ENCODE measurements around the gene SRSF10. TPM values are rescaled to one million over a fixed set of nuclear protein-coding genes. Genes with fewer than 3 reads are reported as not detected.

SRSF10 gene
- total and polyA plus RNA-seq, 2 of the 8 experiments (the other 6 are each of a cell fraction or from before 2014, with no cell fraction given), result 155 to 194 TPM

DNA sequence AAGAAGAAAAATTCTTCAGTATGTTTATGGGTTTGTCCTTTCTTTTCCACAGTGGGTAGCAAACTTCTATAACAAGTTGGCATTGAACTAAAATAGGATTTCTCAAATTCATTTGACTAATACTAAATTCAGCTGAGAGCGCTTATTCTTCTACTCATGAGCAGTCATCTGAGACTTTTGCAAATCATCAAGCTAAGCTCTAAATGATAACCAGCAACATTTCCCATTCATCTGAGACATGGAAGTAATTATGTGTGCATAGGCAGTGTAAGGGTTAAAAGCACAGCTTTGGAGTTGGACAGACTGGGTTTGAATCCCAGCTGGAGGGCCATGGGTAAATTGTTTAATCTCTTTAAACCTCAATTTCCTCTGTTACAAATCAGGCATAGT lies 48.6 kb downstream of the SRSF10 start:
- Histone ChIP-seq H3K9ac (replicated peaks in 1 of 4; ENCODE audit: extremely low read depth in 1 of 4, low read depth in 3 of 4, low read length in 3 of 4) (no peak overlapping the region), H2BK15ac (ENCODE audit: low read length) (no peak overlapping the region), H2AFZ (ENCODE audit: low read length) (no peak overlapping the region), H4K20me1 (replicated peaks in 1 of 2; ENCODE audit: control insufficient read depth in 1 of 2, insufficient read depth in 2 of 2, low read length in 2 of 2) (no peaks in the 10 kb centered on the region), H3K4me1 (replicated peaks in 1 of 4; ENCODE audit: control insufficient read depth in 3 of 4, insufficient read depth in 4 of 4, low read length in 3 of 4) (no peaks in the 10 kb centered on the region; a peak in 1 of 7 replicates), H3K23me2 (ENCODE audit: low read depth, low read length) (no peaks in the 10 kb centered on the region), H3K4ac (replicated peaks; ENCODE audit: insufficient read length, low read depth, low read length) (no peak overlapping the region), H2AK5ac (ENCODE audit: low read depth, low read length) (no peak overlapping the region), H3K18ac (ENCODE audit: extremely low read depth, low read length) (no peak overlapping the region), H2BK20ac (ENCODE audit: low read length) (no peak overlapping the region), H4K91ac (replicated peaks; ENCODE audit: insufficient read length, low read length) (no peak overlapping the region), H4K5ac (ENCODE audit: insufficient read length, low read depth, low read length) (no peak overlapping the region), H2BK12ac (ENCODE audit: low read depth, low read length) (no peak overlapping the region), H3K9me3 (ENCODE audit: insufficient read depth in 2 of 2, low read depth in 1 of 2, low read length in 1 of 2) (peaks cover 0 to 6% of the 10 kb centered on the region in 2 experiments; a peak in 1 of 4 replicates), H3K27ac (ENCODE audit: low read depth, low read length) (no peak overlapping the region), H2BK120ac (replicated peaks; ENCODE audit: low read depth, low read length) (no peak overlapping the region), H3K4me3 (ENCODE audit: extremely low read depth in 1 of 4, insufficient read depth in 2 of 4, low read depth in 3 of 4, low read length in 4 of 4) (no peak overlapping the region), H3K4me2 (ENCODE audit: insufficient read depth in 1 of 2, low read depth in 2 of 2, low read length in 2 of 2) (no peak overlapping the region), H3K36me3 (ENCODE audit: control insufficient read depth in 2 of 4, insufficient read depth in 4 of 4, low read length in 3 of 4) (no peaks in the 10 kb centered on the region; a peak in 1 of 8 replicates), H3K79me1 (ENCODE audit: low read depth, low read length) (no peaks in the 10 kb centered on the region), H3K23ac (ENCODE audit: insufficient read length) (no peak overlapping the region), H2BK5ac (ENCODE audit: low read depth, low read length) (no peak overlapping the region), H3K79me2 (ENCODE audit: control insufficient read depth in 1 of 2, insufficient read depth in 2 of 2, low read length in 2 of 2) (no peaks in the 10 kb centered on the region), H4K8ac (ENCODE audit: extremely low read depth, insufficient read depth, low read length) (no peak overlapping the region), H3K56ac (replicated peaks; ENCODE audit: insufficient read length, low read depth, low read length) (no peak overlapping the region), H3K27me3 (replicated peaks in 1 of 4; ENCODE audit: control insufficient read depth in 3 of 4, extremely low read depth in 1 of 4, insufficient read depth in 3 of 4, low read length in 3 of 4) (no peaks in the 10 kb centered on the region), H3K14ac (ENCODE audit: insufficient read length) (no peak overlapping the region)
- DNase-seq (ENCODE audit: low read depth in 1 of 2, low spot score in 2 of 2) (no peak), FAIRE-seq (no peak)
- ChIA-PET CTCF (ENCODE audit: partially characterized antibody) (interaction anchor here (0.6 to 2.5 kb wide), 3 partner anchors 18 to 124 kb away, joined by 3 to 8 read pairs (median 3); no protein-coding TSS in a partner anchor), POLR2A (ENCODE audit: partially characterized antibody) (interaction anchor here (1.1 to 2.0 kb wide), 4 partner anchors 13 to 219 kb away, joined by 3 to 7 read pairs (median 4); partner anchors contain the start of gene SRSF10)
- TF ChIP-seq TBP (IDR thresholded peaks at IDR 0.05; ENCODE audit: low read depth, low read length) (no peak), RFX5 (IDR thresholded peaks at IDR 0.05; ENCODE audit: borderline replicate concordance, low read depth, low read length) (no peak)
- WGBS, 2 experiments (ENCODE audit: extremely low coverage in 1 of 2, insufficient coverage in 1 of 2, insufficient read length in 1 of 2, insufficient replicate concordance in 2 of 2, low coverage in 1 of 2, low lambda C conversion rate in 2 of 2, missing lambda C conversion rate in 1 of 2), result 97% methylated on average over 1 of the region's 1 CpG; no CpG with 5 or more reads in 1 of the 2 experiments

All from H1 (cell line).